ENCODE data around the gene ALG5.
A peak's percentile ranks its signal among the peaks of the same experiment; 100 is the strongest.

ALG5 gene, protein sequence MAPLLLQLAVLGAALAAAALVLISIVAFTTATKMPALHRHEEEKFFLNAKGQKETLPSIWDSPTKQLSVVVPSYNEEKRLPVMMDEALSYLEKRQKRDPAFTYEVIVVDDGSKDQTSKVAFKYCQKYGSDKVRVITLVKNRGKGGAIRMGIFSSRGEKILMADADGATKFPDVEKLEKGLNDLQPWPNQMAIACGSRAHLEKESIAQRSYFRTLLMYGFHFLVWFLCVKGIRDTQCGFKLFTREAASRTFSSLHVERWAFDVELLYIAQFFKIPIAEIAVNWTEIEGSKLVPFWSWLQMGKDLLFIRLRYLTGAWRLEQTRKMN

DNA sequence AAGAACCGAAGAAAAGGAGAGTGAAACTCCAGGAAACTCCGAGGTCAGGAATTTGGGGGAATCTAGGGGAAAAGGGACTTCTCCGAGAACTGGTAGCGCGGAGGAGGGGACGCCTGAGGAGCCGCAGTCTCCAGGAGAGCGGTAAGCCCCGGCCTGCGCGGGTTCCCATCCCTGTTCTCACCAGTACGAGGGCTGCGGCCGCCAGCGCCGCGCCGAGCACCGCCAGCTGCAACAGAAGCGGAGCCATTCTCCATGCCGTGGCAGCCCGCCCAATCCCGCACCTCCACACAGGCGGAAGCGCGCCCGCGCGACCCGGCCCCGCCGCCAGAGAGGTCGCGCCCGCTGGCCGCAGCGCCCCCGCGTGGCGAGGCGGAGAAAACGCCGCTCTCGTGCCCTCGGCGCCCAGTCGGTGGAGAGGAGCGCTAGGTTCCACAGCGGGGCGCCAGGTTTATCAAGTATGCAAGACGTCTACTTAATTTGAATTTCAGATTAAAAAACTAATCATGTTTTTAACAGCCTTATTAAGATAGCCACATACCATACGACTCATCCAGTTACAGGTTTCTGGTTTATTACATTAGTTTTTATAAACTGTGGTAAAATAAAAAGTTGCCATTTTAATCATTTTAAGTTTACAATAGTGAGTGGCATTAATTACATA lies at the start of gene ALG5:
TSS of gene ALG5 (minus strand) at position 287 of the 661 bp plus-strand sequence. CDS start at position 247, 40 bp downstream.
- DNase-seq (ENCODE audit: low read depth in 2 of 2) = peak; percentile 81 to 82

DNA sequence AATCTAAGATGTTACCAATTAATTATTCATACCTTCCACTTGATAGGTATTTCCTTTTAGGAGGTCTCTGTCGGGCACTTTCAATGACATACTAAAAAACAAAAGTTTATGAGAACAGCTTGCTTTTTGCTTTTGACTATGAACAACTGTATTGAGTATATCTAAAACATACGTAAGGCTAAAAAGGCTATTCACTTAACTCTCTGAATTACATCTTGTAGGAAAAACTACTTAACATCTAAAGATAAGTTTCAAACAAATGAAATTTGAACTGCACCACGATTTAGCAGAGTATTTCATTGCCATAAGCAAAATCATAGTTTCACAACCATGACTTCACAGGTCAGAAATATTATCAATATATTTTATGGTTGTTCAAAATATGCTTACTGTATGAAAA lies 48.7 kb upstream of the ALG5 start:
- DNase-seq (ENCODE audit: low read depth in 2 of 2) = no peak

DNA sequence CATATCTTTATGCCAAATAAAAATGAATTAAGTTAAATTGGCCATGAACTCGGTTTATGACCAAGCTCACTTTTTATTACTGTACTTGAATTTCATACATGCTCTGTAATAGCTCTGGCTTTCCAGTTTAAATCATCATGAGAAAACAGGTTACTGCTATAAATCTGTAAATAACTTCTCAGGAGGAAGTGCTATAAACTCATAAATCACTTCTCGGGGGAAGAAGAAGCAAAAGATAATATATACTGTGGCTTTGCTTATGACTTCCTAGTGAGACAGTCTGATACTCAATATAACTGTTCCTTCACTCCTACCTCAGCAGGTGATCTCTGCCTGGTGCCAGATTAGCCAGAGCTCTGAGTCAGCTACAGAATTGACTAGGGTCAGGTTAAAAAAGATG lies 47.9 kb upstream of the ALG5 start:
- no peak for DNase-seq (ENCODE audit: low read depth in 2 of 2)

DNA sequence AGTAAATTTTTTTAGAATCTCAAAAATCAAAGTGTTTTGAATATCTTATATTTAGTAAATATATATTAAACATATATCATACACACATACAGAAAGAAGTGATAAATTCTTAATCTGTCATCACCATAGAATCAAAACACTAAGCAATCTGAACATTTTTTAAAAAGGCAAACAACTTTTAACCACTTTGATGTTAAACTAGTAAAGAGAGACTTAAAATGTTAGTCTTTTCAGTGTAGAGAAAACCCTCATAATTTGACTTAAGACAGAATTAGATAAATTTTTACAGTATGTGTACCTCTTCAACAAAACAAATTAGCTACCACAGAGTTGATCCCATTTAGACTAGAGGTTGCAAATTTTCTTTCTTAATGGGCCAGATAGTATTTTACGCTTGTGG lies 46.9 kb upstream of the ALG5 start:
- no peak for DNase-seq (ENCODE audit: low read depth in 2 of 2)

DNA sequence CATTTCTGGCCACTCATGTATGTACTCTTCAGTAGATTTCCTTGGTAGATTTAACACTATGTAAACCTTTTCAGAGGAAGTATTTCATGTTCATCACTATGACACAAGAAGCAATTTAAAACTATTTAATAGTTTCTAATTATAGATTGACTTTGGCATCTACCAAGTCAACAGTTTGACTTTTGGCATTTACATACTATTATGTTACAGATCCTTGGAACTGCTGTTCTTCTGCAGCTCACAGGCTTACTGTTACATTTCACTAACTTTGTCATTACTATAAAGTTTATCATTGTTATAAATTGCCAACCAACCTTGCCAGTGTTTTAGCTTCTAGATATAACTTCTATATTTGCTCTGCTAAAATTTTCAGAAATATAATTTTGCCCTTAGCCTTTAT lies 41.6 kb upstream of the ALG5 start:
- no peak for DNase-seq (ENCODE audit: low read depth in 2 of 2)

DNA sequence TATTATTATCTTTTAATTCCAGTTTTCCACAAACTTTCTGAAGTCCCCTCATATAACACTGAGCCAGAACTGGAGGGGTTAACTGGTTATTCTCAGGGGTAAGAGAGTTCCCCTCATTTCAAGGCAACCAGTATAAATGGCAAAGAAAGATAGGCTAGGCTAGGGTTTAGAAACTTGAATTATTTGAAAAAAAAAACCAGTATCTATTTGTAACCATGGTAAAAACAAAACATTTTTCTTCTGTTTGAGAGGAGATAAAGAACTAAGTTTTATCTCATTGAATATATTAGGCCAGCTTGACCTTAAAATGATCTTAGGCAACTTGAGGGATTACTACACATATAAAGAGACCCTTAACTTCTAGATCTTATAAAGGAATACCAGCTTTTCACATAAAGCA lies 40.8 kb upstream of the ALG5 start:
- DNase-seq (ENCODE audit: low read depth in 2 of 2) = no peak

DNA sequence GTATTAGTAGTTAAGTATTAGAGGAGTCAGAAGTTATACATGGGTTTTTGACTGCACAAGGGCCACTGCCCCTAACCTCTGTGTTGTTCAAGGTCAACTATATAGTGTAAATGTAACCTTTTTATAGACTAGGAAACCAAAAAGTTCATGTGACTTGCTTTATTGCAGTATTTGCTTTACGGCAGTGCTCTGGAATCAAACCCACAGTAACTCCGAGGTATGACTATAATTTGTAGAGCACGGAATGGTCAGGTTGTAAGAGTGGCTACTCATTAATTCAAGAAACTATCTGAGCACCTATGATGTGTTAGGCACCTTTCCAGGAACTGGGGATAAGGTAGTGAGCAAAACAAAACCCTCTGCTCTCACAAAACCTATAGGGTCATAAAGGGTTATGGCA lies 38.1 kb upstream of the ALG5 start:
- DNase-seq (ENCODE audit: low read depth in 2 of 2) = no peak

DNA sequence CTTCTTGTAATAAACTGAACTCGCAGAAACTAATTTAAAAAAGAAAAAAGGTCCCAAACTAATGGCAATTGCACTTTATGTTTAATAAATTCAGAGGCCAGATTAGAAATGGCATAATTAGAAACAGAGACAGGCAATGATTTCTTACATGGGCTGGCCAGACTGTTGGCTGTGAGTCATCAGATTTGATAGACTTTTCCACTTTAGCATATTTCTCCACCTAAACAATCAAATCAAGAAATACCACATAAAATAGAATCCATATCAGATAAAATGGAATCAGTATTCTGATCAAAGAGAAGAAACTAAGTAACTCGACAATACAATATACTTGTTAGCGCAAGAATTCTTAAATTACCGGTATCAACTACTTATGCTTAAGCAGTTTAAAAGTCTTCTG lies 30.5 kb upstream of the ALG5 start:
- no peak for DNase-seq (ENCODE audit: low read depth in 2 of 2)

DNA sequence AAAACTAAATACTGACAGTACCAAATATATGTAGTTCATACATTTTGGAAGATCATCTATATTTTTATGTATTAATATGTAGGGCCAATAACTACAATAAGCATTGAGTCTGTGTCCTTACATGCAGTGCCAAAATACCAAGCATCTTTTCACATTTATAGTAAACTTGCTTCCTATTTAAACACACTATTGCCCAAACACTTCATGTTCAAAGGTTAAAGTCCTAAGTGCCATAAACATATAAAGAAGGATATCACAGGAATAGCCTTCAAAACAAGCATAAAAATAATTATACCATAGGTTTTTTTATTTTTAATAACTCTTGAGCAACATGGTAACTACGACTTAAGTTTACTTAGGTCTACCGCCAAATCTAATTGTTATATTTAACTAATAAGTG lies 28.5 kb upstream of the ALG5 start:
- no peak for DNase-seq (ENCODE audit: low read depth in 2 of 2)

DNA sequence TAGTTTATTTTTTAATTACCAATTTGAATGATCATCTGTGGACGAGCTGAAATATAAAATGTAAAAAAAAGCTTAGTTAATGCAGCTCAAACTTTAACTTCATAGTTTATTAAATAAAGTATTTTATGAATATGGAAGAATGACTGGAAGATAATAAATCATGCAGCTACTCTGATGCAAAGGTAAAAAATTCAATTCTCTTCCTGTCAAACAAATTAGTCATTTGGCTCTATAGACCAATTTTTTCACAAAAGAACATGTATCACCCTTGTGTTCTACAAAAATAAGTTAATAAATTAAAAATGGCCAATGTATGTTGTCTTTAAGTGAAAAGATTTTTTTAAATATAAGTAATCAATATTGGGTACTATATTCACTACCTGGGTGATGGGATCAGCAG lies 27.6 kb upstream of the ALG5 start:
- DNase-seq (ENCODE audit: low read depth in 2 of 2) = no peak

DNA sequence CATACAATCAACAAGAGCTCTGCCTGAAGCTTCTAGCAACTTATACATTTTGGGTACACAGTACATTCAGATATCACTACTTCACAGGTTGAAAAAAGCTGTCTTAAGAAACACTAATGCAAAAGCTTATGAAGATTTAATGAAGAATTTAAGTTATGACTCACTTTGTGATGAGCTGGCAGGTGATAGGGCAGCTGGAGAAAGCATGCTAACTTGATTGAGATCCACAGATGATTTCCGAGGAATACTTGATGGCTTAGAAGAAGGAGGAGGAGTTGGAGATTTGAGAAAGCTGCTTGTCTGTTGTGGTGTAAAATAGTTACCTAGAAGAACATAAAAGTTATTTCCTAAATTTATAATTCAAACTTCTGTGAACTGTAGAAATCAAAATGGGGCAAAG lies 24.7 kb upstream of the ALG5 start:
- DNase-seq (ENCODE audit: low read depth in 2 of 2) = no peak

DNA sequence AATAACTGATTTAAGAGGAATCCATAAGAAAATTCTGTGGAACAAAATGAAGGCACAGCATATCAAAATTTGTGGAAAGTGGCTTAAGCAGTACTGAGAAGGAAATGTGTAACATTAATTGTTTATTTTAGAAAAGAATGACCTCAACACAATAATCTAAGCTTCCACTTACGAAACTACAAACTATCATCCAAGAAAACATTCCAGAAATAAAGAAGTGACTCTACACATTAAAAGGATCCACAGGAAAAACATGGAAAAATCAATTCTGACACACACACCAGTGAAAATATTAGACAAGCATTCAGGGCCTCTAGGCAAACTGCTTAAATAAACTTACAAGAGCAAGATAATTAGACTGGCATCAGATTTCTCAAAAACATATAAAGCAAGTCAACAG lies 15.5 kb upstream of the ALG5 start:
- no peak for DNase-seq (ENCODE audit: low read depth in 2 of 2)

DNA sequence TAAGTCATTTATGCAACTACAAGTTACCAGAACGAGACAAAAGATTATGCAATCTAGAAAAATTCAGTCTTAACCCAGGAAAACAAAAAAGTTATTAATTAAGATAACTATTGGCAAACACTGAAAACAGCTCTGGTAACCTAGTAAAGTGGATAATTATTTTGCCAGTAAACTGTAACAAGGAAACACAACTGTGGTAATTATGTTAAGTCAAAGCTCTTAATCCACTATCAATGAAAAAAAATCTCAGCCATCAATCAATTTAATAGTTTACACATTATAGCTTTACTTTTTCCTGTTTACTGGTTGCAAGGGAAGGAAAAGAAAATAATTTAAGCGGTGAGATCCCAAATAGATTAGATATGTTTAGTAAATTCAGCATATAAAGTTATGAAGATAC lies 12.6 kb upstream of the ALG5 start:
- no peak for DNase-seq (ENCODE audit: low read depth in 2 of 2)

DNA sequence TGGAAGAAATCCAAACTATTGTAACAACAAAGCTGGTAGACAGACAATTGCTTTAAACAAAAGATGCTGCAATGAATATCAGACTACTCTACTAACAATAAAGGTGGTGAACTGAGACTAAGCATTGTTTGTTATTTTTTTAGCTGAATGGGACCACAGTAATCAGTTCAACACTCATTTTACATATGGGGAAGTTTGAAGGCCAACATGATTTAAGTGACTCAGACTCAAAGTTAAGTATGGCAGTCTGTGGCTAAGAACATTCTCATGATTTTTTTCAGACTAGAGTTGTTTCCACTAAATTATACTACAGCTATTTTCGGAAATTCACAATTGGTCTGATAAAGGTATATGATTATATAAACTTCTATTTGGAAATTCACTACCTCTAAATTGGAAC lies 11.9 kb upstream of the ALG5 start:
- no peak for DNase-seq (ENCODE audit: low read depth in 2 of 2)

DNA sequence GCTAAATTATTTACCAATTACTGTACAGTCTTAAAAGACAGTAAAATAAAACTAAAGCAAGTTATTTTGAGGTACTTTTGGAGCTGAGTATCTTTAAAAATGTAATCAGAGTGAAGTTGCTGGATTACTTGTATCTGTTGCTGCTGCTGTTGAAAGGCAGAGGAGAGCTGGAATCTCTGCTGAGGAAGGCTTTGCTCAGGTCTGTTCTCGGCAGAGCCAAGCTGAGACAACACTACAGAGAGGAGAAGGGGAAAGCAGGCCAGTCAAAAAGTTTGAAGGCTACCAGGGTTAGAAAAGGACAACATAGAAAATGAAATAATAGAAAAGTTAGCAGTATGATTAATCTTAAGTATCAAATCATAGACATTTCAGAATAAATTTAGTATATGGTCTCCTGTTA lies 11.3 kb upstream of the ALG5 start:
- no peak for DNase-seq (ENCODE audit: low read depth in 2 of 2)

DNA sequence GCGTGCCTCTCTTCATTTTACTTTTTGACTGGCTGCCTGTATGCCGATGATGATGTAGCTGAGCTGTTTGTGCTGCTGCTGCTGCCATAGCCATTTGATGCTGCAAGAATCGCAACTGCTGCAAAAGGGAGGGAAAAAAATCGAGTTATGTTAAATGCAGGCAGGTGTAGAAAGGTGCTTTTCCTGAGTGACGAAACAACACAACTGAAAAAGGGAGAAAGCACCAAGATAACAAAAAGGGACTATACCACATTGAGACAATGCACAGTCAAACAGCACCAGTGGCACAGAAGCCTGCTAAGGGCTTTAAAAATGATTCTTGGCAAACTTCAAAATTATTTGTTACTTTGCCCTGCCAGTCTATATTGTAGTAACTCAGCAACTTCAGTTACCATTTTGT lies 10.6 kb upstream of the ALG5 start:
- no peak for DNase-seq (ENCODE audit: low read depth in 2 of 2)

DNA sequence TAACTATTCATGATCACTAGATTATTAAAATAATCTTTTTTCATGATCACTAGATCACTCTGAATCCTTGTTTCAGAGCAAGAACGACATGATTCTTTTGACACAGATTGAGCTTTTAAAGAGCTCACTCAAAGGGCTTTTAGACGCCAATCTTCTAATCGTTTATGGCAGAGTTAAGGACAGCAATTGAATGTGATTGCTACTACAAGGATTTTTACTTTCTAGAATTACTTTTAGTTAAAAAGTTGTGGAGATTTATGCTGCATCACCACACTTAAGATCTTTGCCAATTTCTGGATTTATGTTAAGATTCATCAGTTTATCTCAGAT lies 2.7 kb upstream of the ALG5 start:
- DNase-seq (ENCODE audit: low read depth in 2 of 2) = no peak

DNA sequence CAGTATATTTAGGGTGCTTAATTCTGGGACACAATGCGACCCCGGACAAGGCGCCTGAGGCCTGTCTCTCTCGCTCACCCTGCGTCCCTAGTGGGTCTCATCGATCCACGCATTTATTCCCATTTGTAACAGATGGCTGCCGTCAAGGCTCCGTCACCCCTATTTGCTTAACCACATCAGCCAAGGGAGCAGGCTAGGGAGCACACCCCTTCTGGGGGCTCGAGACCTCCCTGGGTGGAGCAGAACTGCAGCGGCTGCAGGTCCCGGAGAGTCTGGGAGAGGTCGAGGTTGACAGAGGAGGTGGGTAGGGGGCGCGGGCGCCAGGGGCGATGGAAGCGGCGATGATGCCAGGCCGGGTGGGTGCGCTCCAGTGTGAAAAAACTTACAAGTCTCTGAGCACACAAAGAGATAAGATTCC lies 507 bp downstream of the ALG5 start:
- no peak for DNase-seq (ENCODE audit: low read depth in 2 of 2)

DNA sequence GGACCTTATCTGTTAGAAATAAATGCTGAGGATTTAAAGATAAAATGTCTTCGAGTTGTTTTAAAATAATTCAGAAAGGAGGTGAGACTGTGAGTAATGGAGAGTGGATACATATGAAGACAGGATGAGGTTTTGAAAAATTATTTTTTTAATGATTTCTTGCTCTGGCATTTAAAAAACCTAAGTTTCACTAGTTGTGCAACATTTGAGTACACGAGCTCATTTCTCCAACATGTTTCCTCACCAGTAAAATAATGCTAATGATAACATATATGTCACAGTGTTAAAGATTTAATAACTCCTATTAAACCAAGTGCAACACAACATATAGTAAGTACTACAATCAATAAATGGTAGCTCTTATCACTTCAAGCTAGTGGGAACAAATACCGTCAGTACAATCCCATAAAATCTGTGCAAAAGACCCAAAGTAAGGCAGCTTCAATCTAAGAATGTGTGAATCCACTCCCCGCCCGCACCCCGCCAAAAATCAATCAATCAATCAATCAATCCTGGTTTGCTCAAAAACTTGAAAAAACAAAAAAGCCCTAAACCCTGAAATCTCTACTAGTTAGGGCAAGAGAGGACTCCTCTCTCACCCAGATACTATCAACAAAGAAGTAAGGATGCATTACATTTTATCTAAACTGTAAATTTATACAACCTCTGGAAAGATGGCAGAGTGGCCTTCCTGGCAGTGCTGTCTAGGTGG lies 1.3 kb downstream of the ALG5 start:
- DNase-seq (ENCODE audit: low read depth in 2 of 2) = no peak

DNA sequence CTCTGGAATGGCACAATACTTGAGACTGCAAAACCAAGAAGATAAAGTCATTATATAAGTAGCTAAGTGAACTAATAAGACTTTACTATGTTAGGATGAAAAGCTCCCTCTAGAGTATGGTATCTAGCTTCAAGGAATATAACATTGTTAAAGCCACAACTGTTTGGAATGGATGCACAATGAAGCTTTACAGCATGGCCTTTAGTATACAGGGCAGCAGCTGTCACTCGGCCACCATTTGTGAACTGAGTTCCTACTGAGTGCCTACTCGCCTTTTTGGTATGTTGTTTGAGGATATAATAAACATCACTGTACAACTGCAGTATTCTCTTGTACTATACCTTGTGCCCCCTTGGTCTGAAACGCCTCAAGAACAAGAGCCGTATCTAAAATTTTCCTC lies 6.8 kb downstream of the ALG5 start:
- DNase-seq (ENCODE audit: low read depth in 2 of 2) = no peak

DNA sequence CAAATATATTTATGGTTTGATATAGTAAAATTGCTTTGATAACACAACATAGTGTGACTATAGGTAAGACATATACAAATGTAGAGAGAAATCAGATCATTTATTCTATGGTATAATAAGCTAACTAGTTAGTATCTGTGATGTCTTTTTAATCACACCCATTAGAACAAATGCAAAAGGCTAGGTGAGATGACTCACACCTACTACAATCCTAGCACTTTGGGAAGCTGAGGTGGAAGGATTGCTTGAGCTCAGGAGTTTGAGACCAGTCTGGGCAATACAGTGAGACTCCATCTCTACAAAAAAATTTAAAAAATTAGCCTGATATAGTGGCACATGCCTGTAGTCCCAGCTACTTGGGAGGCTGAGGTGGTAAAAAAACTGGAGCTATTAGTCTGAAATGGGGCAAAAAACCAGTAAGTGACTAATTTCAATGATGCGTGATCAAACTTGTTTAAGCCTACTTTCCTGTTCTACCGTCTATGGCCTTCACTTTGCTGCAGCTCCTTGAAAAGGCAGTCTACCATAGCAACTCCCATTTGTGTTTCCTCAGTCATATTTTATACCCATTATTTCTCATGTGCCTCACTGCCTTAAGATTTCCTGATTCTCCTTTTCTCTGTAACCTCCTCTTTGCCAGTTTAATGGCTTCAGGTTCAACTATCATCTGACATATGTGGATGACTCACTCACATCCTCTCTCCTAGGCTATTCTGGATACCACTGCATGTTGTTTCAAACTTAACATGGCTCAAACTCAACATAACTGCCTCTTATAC lies 12.5 kb downstream of the ALG5 start:
- no peak for DNase-seq (ENCODE audit: low read depth in 2 of 2)

DNA sequence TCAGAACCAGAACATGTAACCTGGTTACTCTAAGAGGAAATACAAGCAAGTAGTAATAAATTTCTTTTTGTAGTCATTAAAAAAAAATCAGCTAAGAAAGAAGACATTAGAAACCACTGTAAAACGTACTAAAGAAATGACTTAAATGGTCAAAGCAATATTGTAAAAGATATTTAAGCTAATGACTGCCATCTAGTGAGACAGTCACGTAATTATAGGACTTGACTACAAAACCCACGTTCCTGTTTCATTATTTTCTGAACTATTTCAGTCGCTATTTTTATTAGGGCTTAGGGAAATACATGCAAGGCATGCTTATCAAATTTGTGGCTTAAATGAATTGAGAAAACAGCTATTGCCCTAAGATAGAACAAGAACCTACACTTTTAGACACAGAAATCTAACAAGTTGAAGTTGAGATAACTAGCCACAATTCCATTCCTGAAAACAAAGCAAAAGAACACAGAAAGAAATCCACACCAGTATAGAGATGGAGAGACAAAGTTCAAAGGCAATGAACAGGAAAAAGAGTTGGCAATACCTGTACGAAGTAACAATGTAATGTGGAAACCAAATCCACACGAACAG lies 17.9 kb downstream of the ALG5 start:
- no peak for DNase-seq (ENCODE audit: low read depth in 2 of 2)
